Caco-2 (cell line): Measurements from ENCODE around the gene POLA1. TPM values are rescaled to one million over a fixed set of nuclear protein-coding genes. Genes with fewer than 3 reads are reported as not detected.

ENCODE experiments used
- BruUV-seq: library from RNA; stranded (reverse); fragments of 400-500 nt; replicated peaks from 2 replicates; lab custom pipeline; 2021; lab: Mats Ljungman, UMichigan
- CTCF ChIA-PET: fragments of 300-600 bp; sonication (Branson Sonifier 250); formaldehyde crosslinking; loops from one replicate; lab custom pipeline; 2022; ENCODE audit warnings: antibody characterized with exemption; lab: Charles Lee
- POLR2A ChIA-PET: fragments of 300-600 bp; sonication (Branson Sonifier 250); formaldehyde crosslinking; loops from one replicate; lab custom pipeline; 2022; ENCODE audit warnings: antibody characterized with exemption; lab: Charles Lee
- DNase-seq, 2 experiments: peaks; one replicate each; pipeline versions ENCODE4 v3.0.0 to v3.0.0-alpha.2; 2020 to 2022
- H3K27me3 ChIP-seq: replicated peaks from 2 replicates; pipeline ENCODE4 v1.6.0; 2011; ENCODE audit warnings: low read length; ENCODE audit not compliant: control insufficient read depth, insufficient read depth
- H3K36me3 ChIP-seq: 2 replicates; pipeline ENCODE4 v1.5.1; 2011; ENCODE audit warnings: low read length; ENCODE audit not compliant: control insufficient read depth, insufficient read depth
- H3K4me1 ChIP-seq: fragments of 250-450 bp; sonication (Bioruptor Pico); 2 replicates; pipeline ENCODE4 v1.5.1; 2020; ENCODE audit warnings: mild to moderate bottlenecking
- H3K4me3 ChIP-seq: 2 replicates; pipeline ENCODE4 v1.5.1; 2011; ENCODE audit warnings: low read depth, mild to moderate bottlenecking, control low read depth, low read length
- H3K9me3 ChIP-seq: fragments of 250-450 bp; sonication (Bioruptor Pico); 2 replicates; pipeline ENCODE4 v1.5.1; 2020; ENCODE audit warnings: mild to moderate bottlenecking, moderate library complexity
- H3K27ac Mint-ChIP-seq: one replicate; pipeline ENCODE4 v1.8.0; 2022; ENCODE audit warnings: mixed read lengths; ENCODE audit not compliant: unreplicated experiment
- H3K27me3 Mint-ChIP-seq: one replicate; pipeline ENCODE4 v1.8.0; 2022; ENCODE audit warnings: mixed read lengths; ENCODE audit not compliant: insufficient read depth, unreplicated experiment
- H3K36me3 Mint-ChIP-seq: one replicate; pipeline ENCODE4 v1.8.0; 2022; ENCODE audit warnings: mild to moderate bottlenecking, mixed read lengths; ENCODE audit not compliant: insufficient read depth, unreplicated experiment
- H3K4me1 Mint-ChIP-seq: one replicate; pipeline ENCODE4 v1.8.0; 2022; ENCODE audit warnings: low read depth, mixed read lengths; ENCODE audit not compliant: unreplicated experiment
- H3K4me3 Mint-ChIP-seq: one replicate; pipeline ENCODE4 v1.8.0; 2022; ENCODE audit warnings: mild to moderate bottlenecking, moderate library complexity, mixed read lengths; ENCODE audit not compliant: unreplicated experiment
- H3K9me3 Mint-ChIP-seq: one replicate; pipeline ENCODE4 v1.8.0; 2022; ENCODE audit warnings: mixed read lengths; ENCODE audit not compliant: unreplicated experiment
- intact Hi-C: fragments of 100-400 bp; cut with micrococcal nuclease; formaldehyde crosslinking; loops from one replicate; pipeline ENCODE4 v1.10.0; 2022; ENCODE audit not compliant: unreplicated experiment
- total RNA-seq: library from RNA; stranded (reverse); gene quantifications from 2 replicates; pipeline ENCODE4 v1.2.3, GENCODE V29; 2022
- TF ChIP-seq, protein P1 (sequence below), 2 experiments: fragments of 200-600 bp in 1 of 2; IDR thresholded peaks; 1 replicate in 1 of 2; 2 replicates in 1 of 2; pipeline versions ENCODE4 v1.5.1 to v1.8.0; 2011 to 2022; ENCODE audit warnings: antibody characterized with exemption in 1 of 2, control low read depth in 1 of 2, inconsistent platforms in 1 of 2, low read depth in 1 of 2, low read length in 1 of 2, mild to moderate bottlenecking in 1 of 2, moderate library complexity in 1 of 2; ENCODE audit not compliant: insufficient read depth in 1 of 2, severe bottlenecking in 1 of 2, unreplicated experiment in 1 of 2

The POLA1 gene
- total RNA-seq, 1 experiment from 2014 or later = 23.5 TPM

DNA sequence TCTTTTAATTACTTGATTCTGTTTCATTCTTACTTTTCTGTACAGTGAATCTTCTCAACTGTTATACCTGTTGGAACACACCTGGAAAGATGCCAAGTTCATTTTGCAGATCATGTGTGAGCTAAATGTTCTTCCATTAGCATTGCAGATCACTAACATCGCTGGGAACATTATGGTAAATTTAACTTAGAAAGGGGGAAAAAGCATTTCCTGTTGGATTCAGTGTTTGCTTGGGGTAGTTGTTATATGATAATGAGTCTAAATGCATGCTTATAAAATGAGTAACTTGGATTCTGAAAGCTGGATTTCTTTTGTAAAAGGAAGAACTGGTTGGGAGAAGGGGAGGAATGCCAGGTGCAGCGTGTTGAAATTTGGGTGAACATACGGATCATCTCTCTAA, 47.6 kb downstream of the POLA1 start:
- ChIA-PET CTCF (no interaction called here), POLR2A (no interaction called here)
- Mint-ChIP-seq H3K4me3 (no peak overlapping the region), H3K27me3 (no peaks in the 10 kb centered on the region), H3K9me3 (no peaks in the 10 kb centered on the region), H3K4me1 (no peaks in the 10 kb centered on the region), H3K27ac (no peak overlapping the region), H3K36me3 (peaks cover 18% of the 10 kb centered on the region)
- H3K9me3 ChIP-seq = no peaks in the 10 kb centered on the region
- TF ChIP-seq, protein P1, sequence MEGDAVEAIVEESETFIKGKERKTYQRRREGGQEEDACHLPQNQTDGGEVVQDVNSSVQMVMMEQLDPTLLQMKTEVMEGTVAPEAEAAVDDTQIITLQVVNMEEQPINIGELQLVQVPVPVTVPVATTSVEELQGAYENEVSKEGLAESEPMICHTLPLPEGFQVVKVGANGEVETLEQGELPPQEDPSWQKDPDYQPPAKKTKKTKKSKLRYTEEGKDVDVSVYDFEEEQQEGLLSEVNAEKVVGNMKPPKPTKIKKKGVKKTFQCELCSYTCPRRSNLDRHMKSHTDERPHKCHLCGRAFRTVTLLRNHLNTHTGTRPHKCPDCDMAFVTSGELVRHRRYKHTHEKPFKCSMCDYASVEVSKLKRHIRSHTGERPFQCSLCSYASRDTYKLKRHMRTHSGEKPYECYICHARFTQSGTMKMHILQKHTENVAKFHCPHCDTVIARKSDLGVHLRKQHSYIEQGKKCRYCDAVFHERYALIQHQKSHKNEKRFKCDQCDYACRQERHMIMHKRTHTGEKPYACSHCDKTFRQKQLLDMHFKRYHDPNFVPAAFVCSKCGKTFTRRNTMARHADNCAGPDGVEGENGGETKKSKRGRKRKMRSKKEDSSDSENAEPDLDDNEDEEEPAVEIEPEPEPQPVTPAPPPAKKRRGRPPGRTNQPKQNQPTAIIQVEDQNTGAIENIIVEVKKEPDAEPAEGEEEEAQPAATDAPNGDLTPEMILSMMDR (IDR thresholded peaks at IDR 0.05; ENCODE audit: insufficient read depth in 1 of 2, low read depth in 1 of 2, low read length in 1 of 2, severe bottlenecking in 1 of 2, unreplicated experiment in 1 of 2) = no peak
- no peak for DNase-seq
- no peaks in the 10 kb centered on the region for H3K36me3 ChIP-seq
- H3K4me1 ChIP-seq = no peaks in the 10 kb centered on the region
- no peaks in the 10 kb centered on the region for H3K27me3 ChIP-seq
- no TSS peak for BruUV-seq
- intact Hi-C loops = loop anchor here (5.0 kb wide), 1 partner anchor 224 kb away; no protein-coding TSS in a partner anchor
- H3K4me3 ChIP-seq = no peak overlapping the region

DNA sequence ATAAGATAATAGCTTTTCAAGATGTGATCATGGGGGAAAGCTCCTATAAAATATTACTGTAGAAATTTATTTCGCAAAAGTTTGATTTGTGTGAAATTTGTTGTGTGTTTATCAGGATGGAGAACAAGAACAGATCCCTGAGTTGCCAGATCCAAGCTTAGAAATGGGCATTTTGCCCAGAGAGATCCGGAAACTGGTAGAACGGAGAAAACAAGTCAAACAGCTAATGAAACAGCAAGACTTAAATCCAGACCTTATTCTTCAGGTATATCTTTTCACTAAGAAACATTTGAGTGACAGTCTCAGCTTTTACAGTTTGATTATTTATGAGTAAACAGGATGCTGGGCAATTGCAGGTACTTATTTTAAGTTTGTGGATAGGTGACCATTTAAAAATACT, 54.5 kb downstream of the POLA1 start:
- CTCF ChIA-PET = no interaction called here
- Mint-ChIP-seq H3K4me3 (no peak overlapping the region), H3K36me3 (peaks cover 12% of the 10 kb centered on the region), H3K27ac (no peak overlapping the region), H3K9me3 (no peaks in the 10 kb centered on the region), H3K4me1 (no peaks in the 10 kb centered on the region), H3K27me3 (no peaks in the 10 kb centered on the region)
- no peak for DNase-seq
- H3K27me3 ChIP-seq = no peaks in the 10 kb centered on the region
- H3K4me1 ChIP-seq = no peaks in the 10 kb centered on the region
- intact Hi-C loops = no loop called here
- BruUV-seq = no TSS peak
- no peaks in the 10 kb centered on the region for H3K36me3 ChIP-seq
- no peaks in the 10 kb centered on the region for H3K9me3 ChIP-seq
- TF ChIP-seq, protein P1 (IDR thresholded peaks at IDR 0.05; ENCODE audit: insufficient read depth in 1 of 2, low read depth in 1 of 2, low read length in 1 of 2, severe bottlenecking in 1 of 2, unreplicated experiment in 1 of 2) = no peak
- no peak overlapping the region for H3K4me3 ChIP-seq
- POLR2A ChIA-PET = no interaction called here

DNA sequence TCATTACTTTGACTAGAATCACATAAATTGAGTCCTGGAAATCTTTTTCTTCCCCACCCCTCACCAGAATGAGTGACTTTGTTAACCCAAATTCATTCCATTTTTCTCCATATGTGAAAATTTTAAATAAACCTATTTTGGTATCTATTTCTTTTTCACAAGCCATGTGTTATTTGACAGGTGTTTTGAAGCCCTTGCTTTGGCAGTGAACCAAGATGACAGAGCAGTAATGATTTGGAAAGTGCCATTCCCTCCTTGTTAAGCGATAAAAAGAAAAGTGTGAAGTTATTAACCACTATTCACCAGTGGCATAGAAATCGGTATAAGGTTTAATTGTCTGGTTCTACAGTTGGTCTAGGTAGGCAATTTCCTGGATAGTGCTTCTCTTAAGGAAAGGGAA, 66.1 kb downstream of the POLA1 start:
- no peak for DNase-seq
- Histone ChIP-seq H3K4me1 (no peaks in the 10 kb centered on the region), H3K4me3 (no peak overlapping the region), H3K36me3 (no peaks in the 10 kb centered on the region), H3K9me3 (no peaks in the 10 kb centered on the region), H3K27me3 (no peaks in the 10 kb centered on the region)
- BruUV-seq = no TSS peak
- Mint-ChIP-seq H3K36me3 (peaks cover 33% of the 10 kb centered on the region), H3K27me3 (no peaks in the 10 kb centered on the region), H3K4me3 (no peak overlapping the region), H3K27ac (no peak overlapping the region), H3K4me1 (no peaks in the 10 kb centered on the region), H3K9me3 (no peaks in the 10 kb centered on the region)
- ChIA-PET POLR2A (no interaction called here), CTCF (no interaction called here)
- TF ChIP-seq, protein P1 (IDR thresholded peaks at IDR 0.05; ENCODE audit: insufficient read depth in 1 of 2, low read depth in 1 of 2, low read length in 1 of 2, severe bottlenecking in 1 of 2, unreplicated experiment in 1 of 2) = no peak
- intact Hi-C loops = no loop called here
